HG02938 (cell line): ENCODE results near the gene SLIT3.
"Not testable (repeated sequence)": the region's sequence is repeated elsewhere in the genome, so short reads cannot be mapped to it uniquely, and the experiment has no call there.

Experiments
- ATAC-seq: cut with Tn5 transposase; IDR thresholded peaks from one replicate; pipeline ENCODE4 v1.9.1; 2021; ENCODE audit warnings: mild to moderate bottlenecking, moderate library complexity; ENCODE audit not compliant: unreplicated experiment

SLIT3 gene

GRCh38 chr5:169222934-169223594, 77.9 kb downstream of the SLIT3 start:
- no peak for ATAC-seq

- ATAC-seq, result no peak
Observed at GRCh38 chr5:169221519-169221918, 79.4 kb downstream of the SLIT3 start.

- ATAC-seq, result no peak
Observed at GRCh38 chr5:169219961-169220360, 81.0 kb downstream of the SLIT3 start.

- no peak for ATAC-seq
Observed at GRCh38 chr5:169219351-169219750, 81.6 kb downstream of the SLIT3 start.

- no peak for ATAC-seq
Observed at GRCh38 chr5:169218861-169219260, 82.1 kb downstream of the SLIT3 start.

GRCh38 chr5:169218176-169218575, 82.8 kb downstream of the SLIT3 start:
- no peak for ATAC-seq

- no peak for ATAC-seq
Observed at GRCh38 chr5:169216866-169217265, 84.1 kb downstream of the SLIT3 start.

- ATAC-seq, result no peak
Observed at GRCh38 chr5:169213479-169213878, 87.5 kb downstream of the SLIT3 start.

- not testable (repeated sequence) for ATAC-seq
Observed at GRCh38 chr5:169211761-169212160, 89.2 kb downstream of the SLIT3 start.

- ATAC-seq, result no peak
Observed at GRCh38 chr5:169204788-169205400, 96.0 kb downstream of the SLIT3 start.

GRCh38 chr5:169202969-169203368, 98.0 kb downstream of the SLIT3 start:
- no peak for ATAC-seq

- ATAC-seq, result no peak
Observed at GRCh38 chr5:169201597-169201996, 99.3 kb downstream of the SLIT3 start.

GRCh38 chr5:169200125-169200778, 100.7 kb downstream of the SLIT3 start:
- no peak for ATAC-seq

- ATAC-seq, result no peak
Observed at GRCh38 chr5:169197343-169197742, 103.6 kb downstream of the SLIT3 start.

- no peak for ATAC-seq
Observed at GRCh38 chr5:169196059-169196458, 104.9 kb downstream of the SLIT3 start.

GRCh38 chr5:169195601-169196000, 105.3 kb downstream of the SLIT3 start:
- ATAC-seq, result no peak

- ATAC-seq, result no peak
Observed at GRCh38 chr5:169192536-169192935, 108.4 kb downstream of the SLIT3 start.

- no peak for ATAC-seq
Observed at GRCh38 chr5:169190849-169191248, 110.1 kb downstream of the SLIT3 start.

- ATAC-seq, result no peak
Observed at GRCh38 chr5:169185626-169186025, 115.3 kb downstream of the SLIT3 start.

- ATAC-seq, result no peak
Observed at GRCh38 chr5:169183576-169183975, 117.4 kb downstream of the SLIT3 start.

GRCh38 chr5:169182797-169183196, 118.1 kb downstream of the SLIT3 start:
- ATAC-seq, result no peak

GRCh38 chr5:169181814-169182213, 119.1 kb downstream of the SLIT3 start:
- no peak for ATAC-seq
